GM12878 (cell line): Measurements from ENCODE around the gene CASR. TPM values are rescaled to one million over a fixed set of nuclear protein-coding genes. Genes with fewer than 3 reads are reported as not detected.

Source experiments
- ATF7 ChIP-seq: fragments of 450-650 bp; IDR thresholded peaks from 2 replicates; pipeline ENCODE4 v1.6.1; 2016; ENCODE audit warnings: low read depth, mild to moderate bottlenecking
- BHLHE40 ChIP-seq, 2 experiments: fragments of 450-650 bp in 1 of 2; IDR thresholded peaks; 2 replicates each; pipeline ENCODE4 v1.6.1; 2011 to 2017; ENCODE audit warnings: low read depth in 2 of 2, borderline replicate concordance in 1 of 2, improper control_type of control experiment in 1 of 2, low read length in 1 of 2, mild to moderate bottlenecking in 1 of 2
- CREM ChIP-seq: IDR thresholded peaks from 2 replicates; pipeline ENCODE4 v1.6.1; 2014; ENCODE audit warnings: antibody characterized with exemption, low read depth
- DPF2 ChIP-seq: fragments of 450-650 bp; IDR thresholded peaks from 2 replicates; pipeline ENCODE4 v1.6.1; 2017; ENCODE audit warnings: mild to moderate bottlenecking
- GATAD2B ChIP-seq: fragments of 450-650 bp; conservative IDR thresholded peaks from 2 replicates; pipeline ENCODE4 v1.6.1; 2017; ENCODE audit warnings: low read depth, mild to moderate bottlenecking, moderate library complexity
- HDGF ChIP-seq: fragments of 450-650 bp; IDR thresholded peaks from 2 replicates; pipeline ENCODE4 v1.6.1; 2016; ENCODE audit warnings: antibody characterized with exemption
- IKZF1 ChIP-seq: fragments of 450-650 bp; conservative IDR thresholded peaks from 2 replicates; pipeline ENCODE4 v1.6.1; 2017; ENCODE audit warnings: antibody characterized with exemption, mild to moderate bottlenecking
- IKZF2 ChIP-seq, 2 experiments: fragments of 450-650 bp; IDR thresholded peaks; 2 replicates each; pipeline ENCODE4 v1.6.1; 2017; ENCODE audit warnings: mild to moderate bottlenecking in 2 of 2, moderate library complexity in 2 of 2
- MEF2B ChIP-seq: fragments of 450-650 bp; IDR thresholded peaks from 2 replicates; pipeline ENCODE4 v1.6.1; 2018; ENCODE audit warnings: mild to moderate bottlenecking, moderate library complexity; ENCODE audit not compliant: partially characterized antibody, poor library complexity, severe bottlenecking
- MTA2 ChIP-seq: fragments of 450-650 bp; IDR thresholded peaks from 2 replicates; pipeline ENCODE4 v1.6.1; 2016; ENCODE audit warnings: low read depth, mild to moderate bottlenecking, moderate library complexity
- MYB ChIP-seq: fragments of 150-350 bp; IDR thresholded peaks from 2 replicates; pipeline ENCODE4 v1.6.1; 2014; ENCODE audit warnings: mild to moderate bottlenecking, low read depth, low read length, borderline replicate concordance
- NBN ChIP-seq: fragments of 450-650 bp; IDR thresholded peaks from 2 replicates; pipeline ENCODE4 v1.6.1; 2016
- RFX5 ChIP-seq: IDR thresholded peaks from 2 replicates; pipeline ENCODE4 v1.6.1; 2011; ENCODE audit warnings: low read depth, low read length, improper control_type of control experiment
- SMARCA5 ChIP-seq: fragments of 450-650 bp; IDR thresholded peaks from 2 replicates; pipeline ENCODE4 v1.6.1; 2017; ENCODE audit warnings: mild to moderate bottlenecking
- SPI1 ChIP-seq: IDR thresholded peaks from 2 replicates; pipeline ENCODE4 v1.6.1; 2011; ENCODE audit warnings: low read depth, mild to moderate bottlenecking, low read length, moderate library complexity, borderline replicate concordance; ENCODE audit not compliant: insufficient read depth
- TCF7 ChIP-seq: IDR thresholded peaks from 2 replicates; pipeline ENCODE4 v1.6.1; 2014; ENCODE audit warnings: antibody characterized with exemption, borderline replicate concordance
- polyA plus RNA-seq, 11 experiments: library from polyadenylated mRNA; depleted of rRNA in 4 of 11; unstranded in 6 of 11; stranded (reverse) in 5 of 11; fragments of >200 nt; fragmentation: Nextera tagmentation in 4 of 11; fragmentation: Illumina TruSeq in 1 of 11; extraction: Ambion mirVana in 4 of 11; extraction: Trizol in 1 of 11; gene quantifications; 1 replicate in 1 of 11; 2 replicates in 10 of 11; pipeline versions ENCODE4 v1.2.1 to v1.2.3, GENCODE V29; 2011 to 2016; ENCODE audit warnings: inconsistent platforms in 2 of 11, missing spikeins in 2 of 11, low read depth in 1 of 11
- total RNA-seq, 4 experiments: library from RNA; depleted of rRNA in 3 of 4; stranded (reverse); fragments of >200 nt in 3 of 4; fragmentation: Illumina TruSeq in 1 of 4; extraction: Trizol in 1 of 4; gene quantifications; 2 replicates each; pipeline versions ENCODE4 v1.2.1 to v1.2.3, GENCODE V29; 2013 to 2021
- TF ChIP-seq, protein P1 (sequence below): fragments of 450-650 bp; IDR thresholded peaks from 2 replicates; pipeline ENCODE4 v1.6.1; 2018; ENCODE audit warnings: borderline replicate concordance, mild to moderate bottlenecking; ENCODE audit not compliant: partially characterized antibody
- TF ChIP-seq, protein P2 (sequence below): fragments of 450-650 bp; IDR thresholded peaks from 2 replicates; pipeline ENCODE4 v1.6.1; 2017; ENCODE audit warnings: mild to moderate bottlenecking, low read depth, inconsistent platforms; ENCODE audit not compliant: poor library complexity, severe bottlenecking
- TF ChIP-seq, protein P3 (sequence below): IDR thresholded peaks from 2 replicates; pipeline ENCODE4 v1.6.1; 2012; ENCODE audit warnings: improper control_type of control experiment, low read depth, low read length; ENCODE audit not compliant: insufficient replicate concordance

CASR gene
- total and polyA plus RNA-seq, 10 of the 15 experiments (the other 5 are each of a cell fraction or from before 2014, with no cell fraction given), result 0.04 to 0.37 (median 0.11) TPM

DNA sequence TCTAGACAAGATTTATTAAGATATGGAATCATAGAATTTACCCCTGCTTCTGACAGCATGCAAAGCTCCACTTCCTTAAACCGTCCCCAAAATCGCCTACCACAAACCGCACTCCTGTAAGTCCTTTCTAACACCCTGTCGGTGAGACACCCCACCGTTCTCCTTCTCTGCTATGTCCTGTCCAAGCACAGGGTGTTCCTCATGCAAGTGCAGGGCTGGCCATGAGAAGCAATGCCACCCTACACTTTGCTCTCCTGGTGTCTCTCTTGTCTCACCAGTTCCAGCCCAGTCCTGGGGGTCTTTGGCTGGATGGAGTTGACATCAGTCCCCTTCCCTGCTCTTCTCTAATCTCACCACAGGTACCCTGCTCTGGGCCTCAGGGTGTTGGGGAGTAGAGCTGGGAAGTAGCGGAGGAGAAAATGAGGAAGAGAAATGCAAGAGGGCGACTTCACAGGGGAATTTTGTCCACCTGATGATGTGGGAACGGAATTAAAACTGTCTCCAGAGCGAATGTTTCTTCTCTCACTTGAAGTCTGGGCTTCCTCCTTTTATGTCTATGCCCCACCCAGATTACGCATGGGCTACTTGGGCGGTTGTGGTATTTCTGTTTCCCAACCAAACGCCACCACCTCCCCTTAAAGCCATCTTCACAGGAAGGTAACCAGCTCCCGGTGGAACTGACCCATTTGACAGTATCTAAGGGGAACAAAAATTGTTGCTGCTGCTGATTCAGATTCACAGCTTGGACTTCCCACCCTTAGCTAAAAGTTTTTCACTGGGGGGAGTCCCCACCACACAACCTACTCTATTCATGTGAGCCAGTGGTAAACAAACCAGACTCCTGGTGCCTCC lies 49.9 kb downstream of the CASR start (continued):
- TF ChIP-seq, protein P1, sequence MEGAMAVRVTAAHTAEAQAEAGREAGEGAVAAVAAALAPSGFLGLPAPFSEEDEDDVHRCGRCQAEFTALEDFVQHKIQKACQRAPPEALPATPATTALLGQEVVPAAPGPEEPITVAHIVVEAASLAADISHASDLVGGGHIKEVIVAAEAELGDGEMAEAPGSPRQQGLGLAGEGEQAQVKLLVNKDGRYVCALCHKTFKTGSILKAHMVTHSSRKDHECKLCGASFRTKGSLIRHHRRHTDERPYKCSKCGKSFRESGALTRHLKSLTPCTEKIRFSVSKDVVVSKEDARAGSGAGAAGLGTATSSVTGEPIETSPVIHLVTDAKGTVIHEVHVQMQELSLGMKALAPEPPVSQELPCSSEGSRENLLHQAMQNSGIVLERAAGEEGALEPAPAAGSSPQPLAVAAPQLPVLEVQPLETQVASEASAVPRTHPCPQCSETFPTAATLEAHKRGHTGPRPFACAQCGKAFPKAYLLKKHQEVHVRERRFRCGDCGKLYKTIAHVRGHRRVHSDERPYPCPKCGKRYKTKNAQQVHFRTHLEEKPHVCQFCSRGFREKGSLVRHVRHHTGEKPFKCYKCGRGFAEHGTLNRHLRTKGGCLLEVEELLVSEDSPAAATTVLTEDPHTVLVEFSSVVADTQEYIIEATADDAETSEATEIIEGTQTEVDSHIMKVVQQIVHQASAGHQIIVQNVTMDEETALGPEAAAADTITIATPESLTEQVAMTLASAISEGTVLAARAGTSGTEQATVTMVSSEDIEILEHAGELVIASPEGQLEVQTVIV, result no peak
- TF ChIP-seq IKZF1 (peak; percentile 92), NBN (peak; percentile 72; the same call in 1 of the 2 replicates), RFX5 (no peak), DPF2 (peak; percentile 88), TCF7 (no peak), BHLHE40 (IDR thresholded peaks at IDR 0.05; ENCODE audit: borderline replicate concordance in 1 of 2, low read depth in 2 of 2, low read length in 1 of 2) (peak; percentile 73 to 78), IKZF2 (IDR thresholded peaks at IDR 0.05) (peak; percentile 86 to 91), MYB (0 out of 2 replicates have a peak, but pooled peaks have one; percentile 52), HDGF (peak; percentile 61), ATF7 (peak; percentile 48), SMARCA5 (peak; percentile 34; the same call in 1 of the 2 replicates), GATAD2B (peak; percentile 82), MEF2B (peak; percentile 79), SPI1 (peak; percentile 88), MTA2 (peak; percentile 67), CREM (0 out of 2 replicates have a peak, but pooled peaks have one; percentile 7)
- TF ChIP-seq, protein P2, sequence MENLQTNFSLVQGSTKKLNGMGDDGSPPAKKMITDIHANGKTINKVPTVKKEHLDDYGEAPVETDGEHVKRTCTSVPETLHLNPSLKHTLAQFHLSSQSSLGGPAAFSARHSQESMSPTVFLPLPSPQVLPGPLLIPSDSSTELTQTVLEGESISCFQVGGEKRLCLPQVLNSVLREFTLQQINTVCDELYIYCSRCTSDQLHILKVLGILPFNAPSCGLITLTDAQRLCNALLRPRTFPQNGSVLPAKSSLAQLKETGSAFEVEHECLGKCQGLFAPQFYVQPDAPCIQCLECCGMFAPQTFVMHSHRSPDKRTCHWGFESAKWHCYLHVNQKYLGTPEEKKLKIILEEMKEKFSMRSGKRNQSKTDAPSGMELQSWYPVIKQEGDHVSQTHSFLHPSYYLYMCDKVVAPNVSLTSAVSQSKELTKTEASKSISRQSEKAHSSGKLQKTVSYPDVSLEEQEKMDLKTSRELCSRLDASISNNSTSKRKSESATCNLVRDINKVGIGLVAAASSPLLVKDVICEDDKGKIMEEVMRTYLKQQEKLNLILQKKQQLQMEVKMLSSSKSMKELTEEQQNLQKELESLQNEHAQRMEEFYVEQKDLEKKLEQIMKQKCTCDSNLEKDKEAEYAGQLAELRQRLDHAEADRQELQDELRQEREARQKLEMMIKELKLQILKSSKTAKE, result no peak
- TF ChIP-seq, protein P3, sequence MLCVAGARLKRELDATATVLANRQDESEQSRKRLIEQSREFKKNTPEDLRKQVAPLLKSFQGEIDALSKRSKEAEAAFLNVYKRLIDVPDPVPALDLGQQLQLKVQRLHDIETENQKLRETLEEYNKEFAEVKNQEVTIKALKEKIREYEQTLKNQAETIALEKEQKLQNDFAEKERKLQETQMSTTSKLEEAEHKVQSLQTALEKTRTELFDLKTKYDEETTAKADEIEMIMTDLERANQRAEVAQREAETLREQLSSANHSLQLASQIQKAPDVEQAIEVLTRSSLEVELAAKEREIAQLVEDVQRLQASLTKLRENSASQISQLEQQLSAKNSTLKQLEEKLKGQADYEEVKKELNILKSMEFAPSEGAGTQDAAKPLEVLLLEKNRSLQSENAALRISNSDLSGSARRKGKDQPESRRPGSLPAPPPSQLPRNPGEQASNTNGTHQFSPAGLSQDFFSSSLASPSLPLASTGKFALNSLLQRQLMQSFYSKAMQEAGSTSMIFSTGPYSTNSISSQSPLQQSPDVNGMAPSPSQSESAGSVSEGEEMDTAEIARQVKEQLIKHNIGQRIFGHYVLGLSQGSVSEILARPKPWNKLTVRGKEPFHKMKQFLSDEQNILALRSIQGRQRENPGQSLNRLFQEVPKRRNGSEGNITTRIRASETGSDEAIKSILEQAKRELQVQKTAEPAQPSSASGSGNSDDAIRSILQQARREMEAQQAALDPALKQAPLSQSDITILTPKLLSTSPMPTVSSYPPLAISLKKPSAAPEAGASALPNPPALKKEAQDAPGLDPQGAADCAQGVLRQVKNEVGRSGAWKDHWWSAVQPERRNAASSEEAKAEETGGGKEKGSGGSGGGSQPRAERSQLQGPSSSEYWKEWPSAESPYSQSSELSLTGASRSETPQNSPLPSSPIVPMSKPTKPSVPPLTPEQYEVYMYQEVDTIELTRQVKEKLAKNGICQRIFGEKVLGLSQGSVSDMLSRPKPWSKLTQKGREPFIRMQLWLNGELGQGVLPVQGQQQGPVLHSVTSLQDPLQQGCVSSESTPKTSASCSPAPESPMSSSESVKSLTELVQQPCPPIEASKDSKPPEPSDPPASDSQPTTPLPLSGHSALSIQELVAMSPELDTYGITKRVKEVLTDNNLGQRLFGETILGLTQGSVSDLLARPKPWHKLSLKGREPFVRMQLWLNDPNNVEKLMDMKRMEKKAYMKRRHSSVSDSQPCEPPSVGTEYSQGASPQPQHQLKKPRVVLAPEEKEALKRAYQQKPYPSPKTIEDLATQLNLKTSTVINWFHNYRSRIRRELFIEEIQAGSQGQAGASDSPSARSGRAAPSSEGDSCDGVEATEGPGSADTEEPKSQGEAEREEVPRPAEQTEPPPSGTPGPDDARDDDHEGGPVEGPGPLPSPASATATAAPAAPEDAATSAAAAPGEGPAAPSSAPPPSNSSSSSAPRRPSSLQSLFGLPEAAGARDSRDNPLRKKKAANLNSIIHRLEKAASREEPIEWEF, result peak; percentile 35
